Naive thymus-derived CD8-positive, alpha-beta T cell (primary cell): ENCODE data around the gene TNRC18. TPM values are rescaled to one million over a fixed set of nuclear protein-coding genes. Genes with fewer than 3 reads are reported as not detected.

Experiments used
- ATAC-seq, 2 donors: fragments of 150-1000 bp; cut with Tn5 transposase in 1 of 2; sonication (Bioruptor Pico), chemical (Tn5 transposase) in 1 of 2; 1 replicate in 1 of 2; 2 replicates in 1 of 2; pipeline ENCODE4 v1.10.0; 2021; ENCODE audit warnings: mild to moderate bottlenecking in 2 of 2, moderate library complexity in 2 of 2
- POLR2A ChIA-PET: fragments of 350-600 bp; sonication (Branson Sonifier 250); formaldehyde crosslinking; loops from one replicate; lab custom pipeline; 2021; ENCODE audit warnings: antibody characterized with exemption; lab: Charles Lee
- DNase-seq, 10 donors: peaks; one replicate each; pipeline versions ENCODE4 v3.0.0 to v3.0.0-alpha.2; 2020 to 2022
- H3K27ac Mint-ChIP-seq, 10 donors: one replicate each; pipeline ENCODE4 v1.8.0; 2020 to 2022; ENCODE audit warnings: mild to moderate bottlenecking in 10 of 10, mixed read lengths in 10 of 10, moderate library complexity in 4 of 10, inconsistent platforms in 1 of 10
- H3K27me3 Mint-ChIP-seq, 5 donors: one replicate each; pipeline ENCODE4 v1.8.0; 2021 to 2022; ENCODE audit warnings: mixed read lengths in 5 of 5
- H3K36me3 Mint-ChIP-seq, 3 donors: one replicate each; pipeline ENCODE4 v1.8.0; 2020 to 2022; ENCODE audit warnings: mixed read lengths in 3 of 3, mild to moderate bottlenecking in 2 of 3, inconsistent platforms in 1 of 3
- H3K4me1 Mint-ChIP-seq, 4 donors: one replicate each; pipeline ENCODE4 v1.8.0; 2021 to 2022; ENCODE audit warnings: mixed read lengths in 4 of 4
- H3K4me3 Mint-ChIP-seq, 10 donors: one replicate each; pipeline ENCODE4 v1.8.0; 2020 to 2022; ENCODE audit warnings: mild to moderate bottlenecking in 10 of 10, mixed read lengths in 10 of 10, moderate library complexity in 6 of 10, inconsistent platforms in 1 of 10
- H3K9me3 Mint-ChIP-seq, 9 donors: one replicate each; pipeline ENCODE4 v1.8.0; 2020 to 2022; ENCODE audit warnings: mixed read lengths in 9 of 9, mild to moderate bottlenecking in 3 of 9, inconsistent platforms in 1 of 9, moderate library complexity in 1 of 9
- polyA plus RNA-seq, 3 donors: library from polyadenylated mRNA; unstranded; fragments of 300-500 nt; fragmentation: Illumina TruSeq; gene quantifications; one replicate each; pipeline ENCODE4 v1.2.3, GENCODE V29; 2021
- total RNA-seq, 8 experiments: library from RNA in 2 of 8; stranded (reverse) in 2 of 8; gene quantifications; one replicate each; pipeline ENCODE4 v1.2.3 and lab custom pipeline; 2021 to 2026

Gene TNRC18
- total and polyA plus RNA-seq, 5 experiments from 2014 or later: 0.59 to 42.7 (median 1.6) TPM

DNA sequence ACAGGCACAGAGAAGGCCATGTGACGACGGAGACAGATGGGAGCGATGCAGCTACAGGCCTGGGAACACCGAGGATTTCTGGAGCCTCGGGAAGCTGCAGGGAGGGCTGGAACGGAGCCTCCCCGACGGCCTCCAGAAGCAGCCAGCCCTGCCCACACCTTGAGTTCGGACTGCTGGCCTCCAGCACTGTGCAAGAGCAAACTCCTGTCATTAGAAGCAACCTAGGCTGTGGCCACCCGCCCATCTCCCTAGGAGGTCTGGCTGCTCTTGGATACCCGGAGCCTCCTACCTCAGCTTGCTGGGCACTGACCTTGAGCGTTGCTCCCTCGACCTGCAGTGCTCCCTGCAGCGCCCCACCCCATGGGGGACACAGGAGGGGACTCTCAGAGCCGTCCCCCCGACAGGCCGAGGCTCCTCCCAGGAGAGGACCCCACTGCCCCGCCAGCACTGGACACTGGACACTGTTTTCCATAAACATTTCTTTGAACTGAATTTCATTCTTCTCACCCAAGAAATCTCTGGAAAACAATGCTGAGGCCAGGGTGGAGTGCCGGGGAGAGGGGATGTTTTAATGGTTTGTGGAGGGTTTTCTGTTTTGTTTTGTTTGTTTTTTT lies 22.5 kb upstream of the TNRC18 start:
- ATAC-seq (no peak), DNase-seq (no peak)
- Mint-ChIP-seq H3K9me3 (no peaks in the 10 kb centered on the region), H3K36me3 (peaks cover 0 to 3% (median 0%) of the 10 kb centered on the region in 3 donors), H3K27me3 (no peaks in the 10 kb centered on the region), H3K4me3 (no peak overlapping the region), H3K4me1 (peaks cover 0 to 5% (median 2%) of the 10 kb centered on the region in 4 donors), H3K27ac (no peak overlapping the region)
- POLR2A ChIA-PET: no interaction called here

- POLR2A ChIA-PET: no interaction called here
- H3K27ac Mint-ChIP-seq: no peak overlapping the region
- no peaks in the 10 kb centered on the region for H3K9me3 Mint-ChIP-seq
- DNase-seq (no peak), ATAC-seq (no peak)
- peaks cover 0 to 5% (median 0%) of the 10 kb centered on the region in 4 donors for H3K4me1 Mint-ChIP-seq
- H3K27me3 Mint-ChIP-seq: peaks cover 0 to 2% (median 0%) of the 10 kb centered on the region in 5 donors
- H3K4me3 Mint-ChIP-seq: no peak overlapping the region
- peaks cover 0 to 4% (median 0%) of the 10 kb centered on the region in 3 donors for H3K36me3 Mint-ChIP-seq
These were observed 20.0 kb upstream of the TNRC18 start for GRCh38 chr7:5443678-5444077.

GRCh38 chr7:5442757-5443305 lies 19.2 kb upstream of the TNRC18 start:
- H3K27ac Mint-ChIP-seq: no peak overlapping the region
- no peaks in the 10 kb centered on the region for H3K9me3 Mint-ChIP-seq

GRCh38 chr7:5441840-5442503 lies 18.3 kb upstream of the TNRC18 start:
- H3K4me1 Mint-ChIP-seq: peaks cover 0 to 5% (median 0%) of the 10 kb centered on the region in 4 donors
- H3K27ac Mint-ChIP-seq: peak overlapping the region in 1 of 10 donors; percentile 68
- peaks cover 4 to 11% (median 10%) of the 10 kb centered on the region in 3 donors for H3K36me3 Mint-ChIP-seq
- ATAC-seq (no peak), DNase-seq (no peak)
- POLR2A ChIA-PET: no interaction called here
- H3K9me3 Mint-ChIP-seq: peaks cover 0 to 4% (median 0%) of the 10 kb centered on the region in 9 donors
- H3K27me3 Mint-ChIP-seq: peaks cover 0 to 2% (median 0%) of the 10 kb centered on the region in 5 donors
- H3K4me3 Mint-ChIP-seq: no peak overlapping the region

More at GRCh38 chr7:5442757-5443305, 19.2 kb upstream of the TNRC18 start:
- H3K4me1 Mint-ChIP-seq: peaks cover 0 to 5% (median 0%) of the 10 kb centered on the region in 4 donors
- no peak overlapping the region for H3K4me3 Mint-ChIP-seq
- H3K27me3 Mint-ChIP-seq: peaks cover 0 to 2% (median 0%) of the 10 kb centered on the region in 5 donors
- H3K36me3 Mint-ChIP-seq: peaks cover 0 to 5% (median 5%) of the 10 kb centered on the region in 3 donors
- POLR2A ChIA-PET: no interaction called here
- ATAC-seq (no peak), DNase-seq (no peak)

GRCh38 chr7:5439572-5440496 lies 16.2 kb upstream of the TNRC18 start:
- POLR2A ChIA-PET: no interaction called here
- ATAC-seq (no peak), DNase-seq (no peak)
- Mint-ChIP-seq H3K27ac (no peak overlapping the region), H3K4me3 (no peak overlapping the region), H3K9me3 (peaks cover 0 to 8% (median 0%) of the 10 kb centered on the region in 9 donors), H3K27me3 (peaks cover 0 to 4% (median 0%) of the 10 kb centered on the region in 5 donors), H3K36me3 (peaks cover 4 to 19% (median 16%) of the 10 kb centered on the region in 3 donors), H3K4me1 (peaks cover 0 to 5% (median 0%) of the 10 kb centered on the region in 4 donors)

DNA sequence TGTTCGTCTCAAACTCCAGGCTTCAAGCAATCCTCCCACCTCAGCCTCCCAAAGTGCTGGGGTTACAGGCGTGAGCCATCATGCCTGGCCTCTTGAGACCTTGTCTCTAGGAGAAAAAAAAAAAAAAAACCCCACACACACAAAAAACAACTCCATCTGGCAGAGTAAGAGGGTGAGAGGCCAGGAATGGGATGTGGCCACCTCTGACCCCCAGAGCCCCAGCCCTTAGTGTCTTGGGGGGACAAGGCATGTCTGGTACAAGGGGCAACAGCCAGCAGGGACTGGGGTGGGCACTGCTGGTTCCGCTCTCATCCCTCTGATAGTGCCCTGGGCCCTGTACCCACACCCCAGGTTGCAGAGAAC lies 15.6 kb upstream of the TNRC18 start:
- Mint-ChIP-seq H3K36me3 (peaks cover 4 to 22% (median 16%) of the 10 kb centered on the region in 3 donors), H3K4me1 (peaks cover 0 to 5% (median 0%) of the 10 kb centered on the region in 4 donors), H3K4me3 (no peak overlapping the region), H3K9me3 (peaks cover 0 to 8% (median 0%) of the 10 kb centered on the region in 9 donors), H3K27me3 (peaks cover 0 to 10% (median 4%) of the 10 kb centered on the region in 5 donors), H3K27ac (no peak overlapping the region)
- ATAC-seq (no peak), DNase-seq (no peak)
- POLR2A ChIA-PET: no interaction called here

GRCh38 chr7:5437987-5438386 lies 14.4 kb upstream of the TNRC18 start:
- peaks cover 0 to 5% (median 0%) of the 10 kb centered on the region in 4 donors for H3K4me1 Mint-ChIP-seq
- no peak for DNase-seq
- peaks cover 0 to 8% (median 3%) of the 10 kb centered on the region in 9 donors for H3K9me3 Mint-ChIP-seq
- POLR2A ChIA-PET: no interaction called here
- no peak for ATAC-seq
- peaks cover 3 to 17% (median 7%) of the 10 kb centered on the region in 5 donors for H3K27me3 Mint-ChIP-seq
- no peak overlapping the region for H3K4me3 Mint-ChIP-seq
- H3K36me3 Mint-ChIP-seq: peaks cover 7 to 20% (median 19%) of the 10 kb centered on the region in 3 donors
- H3K27ac Mint-ChIP-seq: no peak overlapping the region

GRCh38 chr7:5437348-5437892 lies 13.8 kb upstream of the TNRC18 start:
- peaks cover 7 to 21% (median 19%) of the 10 kb centered on the region in 3 donors for H3K36me3 Mint-ChIP-seq
- POLR2A ChIA-PET: no interaction called here
- no peak overlapping the region for H3K27ac Mint-ChIP-seq
- H3K9me3 Mint-ChIP-seq: peaks cover 0 to 9% (median 3%) of the 10 kb centered on the region in 9 donors
- peaks cover 0 to 5% (median 0%) of the 10 kb centered on the region in 4 donors for H3K4me1 Mint-ChIP-seq
- ATAC-seq (no peak), DNase-seq (no peak)
- H3K27me3 Mint-ChIP-seq: peaks cover 7 to 23% (median 11%) of the 10 kb centered on the region in 5 donors
- no peak overlapping the region for H3K4me3 Mint-ChIP-seq

- POLR2A ChIA-PET: no interaction called here
- Mint-ChIP-seq H3K36me3 (peaks cover 7 to 21% (median 19%) of the 10 kb centered on the region in 3 donors), H3K27me3 (peaks cover 15 to 35% (median 20%) of the 10 kb centered on the region in 5 donors), H3K4me3 (no peak overlapping the region), H3K27ac (no peak overlapping the region), H3K9me3 (peaks cover 0 to 10% (median 3%) of the 10 kb centered on the region in 9 donors), H3K4me1 (peaks cover 0 to 3% (median 0%) of the 10 kb centered on the region in 4 donors)
- DNase-seq (no peak), ATAC-seq (no peak)
These were observed 12.5 kb upstream of the TNRC18 start for GRCh38 chr7:5436003-5436678.

GRCh38 chr7:5435291-5436002 lies 11.8 kb upstream of the TNRC18 start:
- Mint-ChIP-seq H3K4me1 (peaks cover 0 to 3% (median 0%) of the 10 kb centered on the region in 4 donors), H3K36me3 (peaks cover 7 to 21% (median 19%) of the 10 kb centered on the region in 3 donors), H3K27ac (no peak overlapping the region), H3K4me3 (no peak overlapping the region), H3K9me3 (peaks cover 0 to 10% (median 3%) of the 10 kb centered on the region in 9 donors), H3K27me3 (peaks cover 16 to 40% (median 22%) of the 10 kb centered on the region in 5 donors)
- no peak for DNase-seq
- POLR2A ChIA-PET: no interaction called here
- ATAC-seq: no peak

DNA sequence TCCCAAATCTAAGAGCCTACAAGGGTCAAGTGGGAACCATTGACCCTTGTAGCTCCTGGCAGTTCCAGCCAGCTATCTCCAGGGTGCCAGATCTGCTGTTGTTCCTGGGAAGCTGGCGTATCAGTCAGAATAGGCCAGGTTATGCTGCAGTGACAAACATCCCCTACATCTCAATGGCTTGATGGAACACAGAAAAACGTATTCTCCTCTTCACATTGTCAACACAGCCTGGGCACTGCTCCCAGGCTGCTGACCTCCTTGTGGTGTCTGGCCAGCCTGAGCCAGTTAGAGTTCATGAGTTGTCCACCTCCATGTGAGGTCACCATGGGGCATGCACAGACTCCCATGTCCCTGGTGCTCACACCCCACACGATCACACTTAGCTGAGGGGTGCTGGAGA lies 9.5 kb upstream of the TNRC18 start:
- H3K27ac Mint-ChIP-seq: no peak overlapping the region
- no peak for ATAC-seq
- H3K27me3 Mint-ChIP-seq: peaks cover 24 to 59% (median 33%) of the 10 kb centered on the region in 5 donors
- H3K36me3 Mint-ChIP-seq: peaks cover 7 to 20% (median 17%) of the 10 kb centered on the region in 3 donors
- H3K9me3 Mint-ChIP-seq: peaks cover 0 to 10% (median 3%) of the 10 kb centered on the region in 9 donors
- POLR2A ChIA-PET: interaction anchor here (0.6 kb wide), 1 partner anchor 67 kb away, joined by 4 read pairs; no protein-coding TSS in a partner anchor
- peaks cover 8 to 11% (median 10%) of the 10 kb centered on the region in 4 donors for H3K4me1 Mint-ChIP-seq
- no peak for DNase-seq
- H3K4me3 Mint-ChIP-seq: no peak overlapping the region
